GM21367 (cell line): ENCODE measurements around the gene MAP4K4.

ENCODE experiments used
- ATAC-seq: cut with Tn5 transposase; IDR thresholded peaks from one replicate; pipeline ENCODE4 v1.9.1; 2021; ENCODE audit not compliant: unreplicated experiment

The MAP4K4 gene

DNA sequence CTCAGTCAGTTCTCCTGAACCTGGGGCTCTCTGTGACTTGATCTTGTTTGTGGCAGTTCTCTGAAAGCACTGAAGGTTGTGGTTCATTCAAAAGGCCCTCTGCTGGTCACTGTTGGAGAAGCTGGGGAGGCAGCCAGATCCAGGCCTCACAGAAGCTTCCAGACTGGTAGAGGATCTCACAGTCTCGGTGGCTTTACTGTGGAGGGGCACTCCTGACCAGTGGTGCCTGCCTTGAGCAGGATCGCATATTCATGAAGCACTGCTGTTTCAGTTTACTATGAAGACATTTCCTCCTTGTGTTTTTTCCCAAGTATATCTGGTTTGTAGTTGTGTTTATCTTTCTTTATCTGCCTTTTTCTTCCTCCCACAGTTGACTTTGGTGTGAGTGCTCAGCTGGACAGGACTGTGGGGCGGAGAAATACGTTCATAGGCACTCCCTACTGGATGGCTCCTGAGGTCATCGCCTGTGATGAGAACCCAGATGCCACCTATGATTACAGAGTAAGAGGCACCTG is 133.9 kb downstream of the MAP4K4 start:
- peak; percentile 70 for ATAC-seq

DNA sequence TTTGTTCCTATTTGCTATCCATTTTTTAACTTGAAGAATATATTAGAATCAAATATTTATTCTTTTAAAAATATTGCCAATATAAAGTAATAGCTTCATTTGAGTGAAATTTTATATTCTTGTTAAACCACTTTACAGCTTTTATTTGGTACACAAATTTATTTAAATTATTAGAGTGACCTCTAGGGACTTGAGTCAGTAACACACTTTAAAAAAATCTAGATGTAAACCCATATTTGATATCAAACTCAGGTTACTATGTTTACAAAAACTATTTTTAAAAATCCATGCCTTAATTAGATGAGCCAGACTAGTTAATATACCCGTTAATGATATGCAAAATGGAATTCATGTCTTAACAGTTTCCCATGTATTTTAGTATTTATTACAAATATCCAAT is 134.6 kb downstream of the MAP4K4 start:
- no peak for ATAC-seq

DNA sequence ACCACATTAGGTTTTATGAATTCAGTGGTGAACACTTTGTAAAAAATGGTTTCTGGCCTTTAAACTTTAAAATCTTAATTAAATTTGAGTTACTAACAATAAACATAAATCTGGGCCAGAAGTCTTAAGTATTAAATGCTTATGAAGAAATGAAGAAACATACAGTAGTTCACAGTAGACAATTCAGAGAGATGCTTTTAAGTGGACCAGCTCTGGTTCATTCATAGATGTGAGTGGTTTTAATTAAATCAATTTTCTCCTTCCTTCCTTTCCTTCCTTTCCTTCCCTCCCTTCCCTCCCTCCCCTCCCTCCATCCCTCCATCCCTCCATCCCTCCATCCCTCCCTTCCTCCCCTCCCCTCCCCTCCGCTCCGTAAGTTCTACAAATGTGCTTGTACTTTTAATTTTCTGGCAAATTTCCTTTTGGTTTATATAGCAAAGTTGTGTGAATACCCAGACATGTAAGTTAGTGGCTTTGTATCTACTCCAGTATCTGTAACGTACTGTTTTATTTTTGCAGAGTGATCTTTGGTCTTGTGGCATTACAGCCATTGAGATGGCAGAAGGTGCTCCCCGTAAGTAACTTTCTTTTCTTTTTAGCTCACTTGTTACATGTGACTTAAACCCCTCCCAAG is 136.5 kb downstream of the MAP4K4 start:
- ATAC-seq = no peak

DNA sequence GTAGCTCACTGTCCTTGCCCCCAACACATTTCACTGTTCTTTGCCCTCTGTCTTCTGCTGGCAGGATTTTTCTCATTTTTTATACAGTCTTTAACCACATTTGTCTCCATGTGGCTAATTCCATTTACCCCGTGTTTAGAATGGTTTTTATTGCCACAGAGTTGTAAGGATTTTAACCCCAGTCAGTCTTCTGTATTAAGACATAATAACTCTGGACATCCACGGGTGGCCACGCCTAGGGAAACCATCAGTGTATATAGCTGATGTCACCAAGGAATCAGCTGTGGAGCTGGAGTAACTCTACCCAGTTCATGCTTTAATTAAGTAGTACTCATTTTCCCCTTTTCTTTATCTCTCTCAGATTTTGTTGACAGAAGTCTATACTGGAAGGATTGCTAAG is 139.8 kb downstream of the MAP4K4 start:
- no peak for ATAC-seq

DNA sequence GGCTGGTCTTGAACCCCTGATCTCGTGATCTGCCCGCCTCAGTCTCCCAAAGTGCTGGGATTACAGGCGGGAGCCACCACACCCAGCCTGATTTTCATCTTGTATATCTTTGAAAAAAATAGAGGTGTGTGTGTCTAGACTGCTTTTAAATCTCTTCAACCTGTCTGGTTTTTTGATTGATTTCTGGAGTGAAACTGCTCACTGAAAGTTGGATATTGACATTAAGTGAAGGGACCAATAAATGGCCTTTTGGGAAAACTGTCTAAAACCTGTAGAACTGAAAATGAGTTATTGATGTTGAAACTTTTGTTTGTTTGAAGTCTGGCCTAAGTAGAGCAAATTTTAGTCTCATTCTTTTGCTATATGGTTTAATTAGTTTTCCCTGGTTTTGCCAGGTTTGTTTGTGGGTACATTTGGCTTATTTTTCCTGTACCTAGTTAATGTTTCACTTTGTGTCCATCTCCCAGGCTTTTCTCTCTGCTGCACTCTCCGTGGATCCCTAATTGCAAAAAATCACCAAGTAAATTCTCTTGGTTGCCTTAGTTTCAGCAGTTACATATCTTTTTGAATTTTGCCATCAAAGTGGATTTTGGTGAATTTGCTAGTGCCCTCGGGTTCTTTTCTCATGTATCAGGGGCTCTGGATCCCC is 144.3 kb downstream of the MAP4K4 start:
- ATAC-seq = no peak

DNA sequence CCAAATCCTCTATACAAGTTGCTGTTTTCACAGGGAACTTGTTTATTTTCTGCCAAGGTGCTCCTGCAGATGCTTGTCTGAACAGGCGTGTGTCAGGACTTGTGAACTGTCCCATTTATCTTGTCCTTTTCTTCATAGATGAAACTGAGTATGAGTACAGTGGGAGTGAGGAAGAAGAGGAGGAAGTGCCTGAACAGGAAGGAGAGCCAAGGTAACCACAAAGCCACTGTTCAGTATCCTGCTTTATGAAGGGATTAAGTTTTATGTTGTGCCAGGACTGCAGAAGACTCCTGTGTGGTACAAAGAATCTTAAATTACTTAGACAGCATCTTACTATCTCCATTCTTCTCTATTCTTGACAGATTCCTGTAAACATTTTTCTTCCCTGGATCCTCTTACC is 145.0 kb downstream of the MAP4K4 start:
- ATAC-seq = no peak

DNA sequence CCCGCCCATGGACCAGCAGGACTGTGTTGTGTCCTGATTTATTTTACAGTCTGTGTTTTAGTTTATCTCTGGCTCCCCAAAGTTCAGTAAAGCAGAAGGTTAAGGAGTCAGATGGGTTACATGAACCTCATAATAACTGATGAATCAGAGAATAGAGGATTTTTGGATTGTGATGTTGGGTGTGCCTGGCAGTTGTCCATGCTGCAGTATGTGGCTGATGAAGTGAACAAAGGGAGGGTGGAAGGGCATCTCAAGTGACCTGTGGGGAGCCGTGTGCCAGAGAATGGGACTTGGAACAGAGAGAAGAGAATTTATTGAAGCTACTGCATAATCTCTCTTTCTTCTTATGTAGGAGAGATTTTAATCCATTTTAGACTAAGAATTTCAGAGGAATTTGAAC is 145.5 kb downstream of the MAP4K4 start:
- no peak for ATAC-seq

DNA sequence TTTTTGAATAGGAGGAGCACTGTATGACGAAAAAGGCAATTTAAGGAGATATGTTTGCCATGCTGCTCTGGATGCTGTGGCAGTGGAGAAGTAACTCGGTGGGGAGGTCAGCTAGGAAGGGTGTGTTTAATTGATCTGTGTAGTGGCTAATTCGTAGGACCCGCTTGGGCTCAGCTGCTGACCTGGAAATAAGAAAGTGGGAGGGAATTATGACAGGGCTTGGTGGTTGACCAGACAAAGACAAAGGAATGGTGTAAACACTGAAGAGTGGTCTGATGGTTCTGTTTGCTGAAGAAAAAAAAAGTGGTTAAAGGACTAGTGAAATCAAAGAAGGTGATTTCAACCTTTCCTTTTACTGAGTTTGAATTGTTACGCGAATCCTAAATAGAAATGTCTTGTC is 146.0 kb downstream of the MAP4K4 start:
- ATAC-seq = no peak

DNA sequence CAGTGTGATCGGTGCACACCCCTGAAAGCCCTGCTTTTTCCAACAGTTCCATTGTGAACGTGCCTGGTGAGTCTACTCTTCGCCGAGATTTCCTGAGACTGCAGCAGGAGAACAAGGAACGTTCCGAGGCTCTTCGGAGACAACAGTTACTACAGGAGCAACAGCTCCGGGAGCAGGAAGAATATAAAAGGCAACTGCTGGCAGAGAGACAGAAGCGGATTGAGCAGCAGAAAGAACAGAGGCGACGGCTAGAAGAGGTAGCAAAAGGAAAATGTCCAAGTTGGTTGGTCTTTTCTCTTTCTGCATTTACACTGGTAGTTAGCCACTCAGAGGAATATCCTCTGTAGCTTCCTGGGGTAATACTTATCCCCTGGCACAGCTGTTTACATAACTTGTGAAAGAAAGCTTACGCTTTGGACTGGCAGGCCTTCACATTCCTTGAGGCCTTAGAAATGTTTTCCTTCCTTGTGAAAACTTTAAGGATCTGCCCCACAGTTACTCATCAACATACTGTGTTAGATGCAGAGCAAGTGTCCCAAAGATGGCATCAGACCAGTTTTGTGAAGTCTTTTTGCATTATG is 146.6 kb downstream of the MAP4K4 start:
- no peak for ATAC-seq

DNA sequence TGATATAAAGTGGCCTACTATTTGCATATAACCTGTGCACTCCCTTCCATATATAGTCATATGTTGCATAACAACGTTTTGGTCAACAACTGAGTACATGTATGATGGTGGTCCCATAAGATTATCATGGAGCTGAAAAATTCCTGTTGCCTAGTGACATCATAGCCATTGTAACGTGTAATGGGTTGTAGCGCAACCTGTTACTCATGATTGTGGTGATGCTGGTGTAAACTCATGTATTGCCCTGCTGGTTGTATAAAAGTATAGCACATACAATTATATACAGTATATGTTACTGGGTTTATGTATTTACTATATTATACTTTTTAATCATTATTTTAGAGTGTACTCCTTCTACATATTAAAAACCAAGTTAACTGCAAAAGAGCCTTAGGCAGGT is 149.5 kb downstream of the MAP4K4 start:
- ATAC-seq = no peak

DNA sequence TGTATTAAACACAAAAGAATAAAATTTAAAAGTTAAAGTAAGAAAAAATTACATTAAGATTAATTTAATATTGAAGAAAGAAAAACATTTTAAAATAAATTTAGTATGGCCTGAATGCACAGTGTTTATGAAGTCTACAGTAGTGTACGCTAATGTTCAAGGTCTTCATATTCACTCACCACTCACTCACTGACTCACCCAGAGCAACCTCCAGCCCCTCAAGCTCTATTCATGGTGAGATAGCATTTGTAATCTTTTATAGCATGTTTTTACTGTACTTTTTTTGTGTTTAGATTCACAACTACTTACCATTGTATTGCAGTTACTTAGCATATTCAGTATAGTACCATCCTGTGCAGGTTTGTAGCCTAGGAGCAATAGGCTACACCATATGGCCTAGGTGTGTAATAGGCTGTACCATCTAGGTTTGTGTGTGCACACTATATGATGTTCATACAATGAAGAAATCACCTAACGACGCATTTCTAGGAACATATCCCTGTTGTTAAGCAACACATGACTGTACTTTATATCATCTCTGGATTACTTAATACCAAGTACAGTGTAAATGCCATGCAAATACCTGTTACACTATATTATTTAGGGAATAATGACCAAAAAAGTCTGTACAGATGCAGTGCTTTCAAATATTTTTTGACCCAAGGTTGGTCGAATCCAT is 150.3 kb downstream of the MAP4K4 start:
- ATAC-seq = no peak

DNA sequence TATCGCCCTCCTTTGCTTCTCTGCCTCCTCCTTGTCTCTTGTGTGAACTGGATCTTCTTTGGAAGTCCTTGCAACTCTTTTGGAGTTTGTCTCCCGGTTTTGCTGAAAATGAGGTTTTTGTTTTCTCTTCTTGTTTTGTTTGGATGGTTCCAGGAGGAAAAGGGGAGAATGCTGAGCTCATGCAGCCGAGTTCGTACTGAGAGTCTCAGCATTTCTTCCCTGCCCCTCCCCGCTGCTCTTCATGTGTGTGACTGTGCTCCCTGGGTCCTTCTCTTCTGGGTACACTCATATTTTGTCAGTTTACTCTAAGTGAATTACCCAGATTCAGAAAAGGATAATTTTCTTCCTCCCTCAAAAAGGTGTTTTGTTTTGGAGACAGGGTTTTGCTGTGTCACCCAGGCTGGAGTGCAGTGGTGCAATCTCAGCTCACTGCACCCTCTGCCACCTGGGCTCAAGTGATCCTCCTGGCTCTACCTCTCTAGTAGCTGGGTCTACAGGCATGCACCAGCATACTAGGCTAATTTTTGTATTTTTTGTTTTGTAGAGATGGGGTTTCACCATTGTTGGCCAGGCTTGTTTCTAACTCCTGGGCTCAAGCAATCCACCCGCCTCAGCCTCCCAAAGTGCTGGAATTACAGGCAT is 151.4 kb downstream of the MAP4K4 start:
- no peak for ATAC-seq

DNA sequence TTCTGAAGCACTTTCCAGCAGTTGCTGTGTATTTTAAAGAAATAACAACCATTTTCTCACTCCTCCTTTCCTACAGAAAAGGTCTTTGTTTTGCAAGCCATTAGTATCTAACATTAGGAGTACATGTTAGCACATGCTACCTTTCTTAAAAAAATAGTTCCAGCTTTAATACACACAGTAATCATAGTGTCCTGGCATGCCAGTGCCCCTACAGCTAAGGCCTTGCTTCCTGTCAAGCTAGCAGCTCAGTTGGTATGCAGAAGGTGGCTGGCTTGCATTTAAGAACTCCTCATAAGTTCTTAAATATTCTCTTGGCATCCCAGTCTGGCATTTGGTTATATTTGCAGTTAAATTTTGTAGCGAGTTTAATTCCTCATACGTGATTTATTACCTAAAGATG is 152.9 kb downstream of the MAP4K4 start:
- ATAC-seq = no peak

DNA sequence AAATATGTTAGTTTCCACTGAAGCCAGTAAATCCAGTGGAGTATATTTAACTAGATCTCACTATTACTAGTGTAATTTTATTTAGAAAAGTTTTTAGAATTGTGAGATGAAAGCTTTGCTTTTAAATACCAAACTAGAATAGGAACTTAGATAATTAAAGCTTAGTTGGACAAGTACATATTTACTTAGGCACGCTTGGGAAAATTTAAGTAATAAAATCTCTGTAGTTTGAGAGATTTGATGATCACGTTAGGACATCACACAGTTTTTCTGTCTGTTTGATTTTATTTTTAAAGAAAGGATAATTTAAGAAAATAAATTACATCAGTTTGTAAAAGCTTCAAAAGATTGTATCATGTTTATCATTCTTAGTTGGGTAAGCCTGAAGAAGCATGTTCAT is 153.5 kb downstream of the MAP4K4 start:
- no peak for ATAC-seq

DNA sequence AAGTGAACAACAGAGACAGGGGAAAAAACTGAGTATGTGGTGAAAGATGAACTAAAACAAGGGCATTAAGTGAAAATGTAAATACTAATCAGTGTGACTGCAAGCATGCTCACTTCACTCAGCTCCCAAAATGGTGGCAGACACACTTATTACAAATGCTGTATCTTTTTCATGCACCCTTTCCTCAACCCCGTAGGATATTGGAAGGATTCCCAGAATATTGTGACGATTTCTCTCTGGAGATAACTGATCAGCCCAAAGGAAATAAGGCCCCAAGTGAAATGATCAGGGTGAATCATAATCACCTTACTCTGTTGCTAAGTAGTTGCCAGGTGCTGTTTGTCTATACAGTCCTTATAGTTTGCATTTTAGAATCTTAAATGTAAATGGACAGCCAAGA is 155.3 kb downstream of the MAP4K4 start:
- no peak for ATAC-seq

DNA sequence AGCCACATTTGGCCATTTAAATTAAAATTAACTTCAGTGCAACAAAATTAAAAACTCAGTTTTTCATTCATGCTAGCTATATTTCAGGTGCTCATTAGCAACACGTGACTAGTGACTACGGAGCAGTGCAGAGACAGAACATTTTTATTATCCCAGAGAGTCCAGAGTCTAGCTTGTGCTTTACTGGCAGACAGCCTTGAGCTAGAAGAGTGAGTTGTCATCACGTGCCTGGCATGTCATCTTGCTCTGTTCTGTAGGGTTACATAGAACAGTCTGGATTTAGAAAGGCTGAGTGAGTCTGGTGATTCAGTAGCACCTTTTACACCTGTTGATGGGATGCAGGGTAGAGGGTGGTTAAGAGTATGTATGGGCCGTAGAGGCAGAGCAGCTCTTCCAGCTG is 157.4 kb downstream of the MAP4K4 start:
- no peak for ATAC-seq

DNA sequence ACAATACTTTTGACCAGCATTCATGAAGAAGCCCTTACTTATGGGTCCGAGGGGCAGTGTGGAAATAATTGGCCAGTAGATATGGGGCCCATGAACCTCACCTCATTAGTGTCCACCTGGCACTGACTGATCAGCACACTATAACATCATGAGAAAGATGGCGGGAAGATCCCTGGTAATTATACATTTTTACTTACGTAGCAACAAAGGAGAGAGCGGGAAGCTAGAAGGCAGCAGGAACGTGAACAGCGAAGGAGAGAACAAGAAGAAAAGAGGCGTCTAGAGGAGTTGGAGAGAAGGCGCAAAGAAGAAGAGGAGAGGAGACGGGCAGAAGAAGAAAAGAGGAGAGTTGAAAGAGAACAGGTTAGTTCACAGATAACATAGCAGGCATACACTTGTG is 158.3 kb downstream of the MAP4K4 start:
- no peak for ATAC-seq

DNA sequence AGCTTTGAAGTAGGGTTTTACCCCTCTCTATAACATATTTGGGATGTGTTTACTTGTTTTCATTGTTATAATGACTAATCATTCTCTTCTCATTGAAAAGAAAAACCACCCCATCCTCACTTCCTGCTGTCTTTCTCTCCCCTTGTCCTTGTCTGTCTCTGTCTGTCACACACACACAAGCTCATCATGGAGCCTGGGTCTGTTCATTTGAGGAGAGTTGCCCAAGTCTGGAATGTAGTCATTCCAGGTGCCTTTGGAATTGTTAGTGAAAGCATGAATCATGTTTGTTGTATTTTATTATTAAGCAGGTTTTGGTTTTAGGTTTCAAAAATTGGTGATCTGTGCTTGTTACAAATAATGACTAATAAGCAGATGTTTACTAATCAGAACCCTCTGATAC is 160.7 kb downstream of the MAP4K4 start:
- no peak for ATAC-seq

DNA sequence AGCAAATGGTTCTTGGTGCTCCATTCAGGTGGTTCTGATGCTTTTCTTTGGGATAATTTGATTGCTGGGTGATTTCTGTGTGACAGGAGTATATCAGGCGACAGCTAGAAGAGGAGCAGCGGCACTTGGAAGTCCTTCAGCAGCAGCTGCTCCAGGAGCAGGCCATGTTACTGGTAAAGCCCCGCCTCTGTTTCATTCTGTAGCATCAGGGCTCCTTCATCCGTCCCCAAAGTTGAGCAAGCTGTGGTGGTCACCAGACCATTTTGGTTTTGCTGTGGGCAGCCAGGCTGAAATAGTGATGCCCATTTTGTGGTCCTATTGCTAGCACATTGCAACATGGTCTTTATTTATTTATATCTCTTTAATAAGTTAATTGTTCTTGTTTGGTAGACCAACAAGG is 161.4 kb downstream of the MAP4K4 start:
- ATAC-seq = no peak

DNA sequence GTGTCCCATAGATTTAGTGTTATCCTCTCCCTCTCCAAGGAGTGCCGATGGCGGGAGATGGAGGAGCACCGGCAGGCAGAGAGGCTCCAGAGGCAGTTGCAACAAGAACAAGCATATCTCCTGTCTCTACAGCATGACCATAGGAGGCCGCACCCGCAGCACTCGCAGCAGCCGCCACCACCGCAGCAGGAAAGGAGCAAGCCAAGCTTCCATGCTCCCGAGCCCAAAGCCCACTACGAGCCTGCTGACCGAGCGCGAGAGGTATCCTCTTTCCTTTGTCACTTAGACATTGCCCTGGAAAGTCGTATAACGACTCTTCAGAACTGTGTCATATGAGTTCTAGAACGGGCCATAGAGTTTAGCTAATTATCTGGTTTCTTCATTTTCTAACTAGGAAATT is 162.1 kb downstream of the MAP4K4 start:
- no peak for ATAC-seq

DNA sequence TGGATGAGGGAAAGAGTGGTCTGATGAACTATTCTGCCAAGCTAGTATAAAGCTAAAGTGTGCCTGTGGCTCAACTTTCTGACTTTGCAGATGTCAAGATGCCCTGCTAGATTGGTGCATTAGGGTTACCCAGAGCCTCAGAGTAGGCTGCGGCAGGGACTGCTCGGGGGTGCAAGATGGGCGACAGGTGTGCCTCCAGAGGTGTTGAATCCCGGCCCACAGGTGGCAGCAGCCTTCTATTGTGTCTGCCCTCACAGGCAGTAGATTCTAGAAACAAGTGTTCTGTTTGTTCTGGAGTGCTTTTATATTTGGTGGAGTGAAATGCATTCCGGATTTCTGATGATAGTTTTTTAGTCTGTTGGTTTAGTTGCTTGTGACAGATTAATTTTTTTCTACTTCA is 162.7 kb downstream of the MAP4K4 start:
- no peak for ATAC-seq

DNA sequence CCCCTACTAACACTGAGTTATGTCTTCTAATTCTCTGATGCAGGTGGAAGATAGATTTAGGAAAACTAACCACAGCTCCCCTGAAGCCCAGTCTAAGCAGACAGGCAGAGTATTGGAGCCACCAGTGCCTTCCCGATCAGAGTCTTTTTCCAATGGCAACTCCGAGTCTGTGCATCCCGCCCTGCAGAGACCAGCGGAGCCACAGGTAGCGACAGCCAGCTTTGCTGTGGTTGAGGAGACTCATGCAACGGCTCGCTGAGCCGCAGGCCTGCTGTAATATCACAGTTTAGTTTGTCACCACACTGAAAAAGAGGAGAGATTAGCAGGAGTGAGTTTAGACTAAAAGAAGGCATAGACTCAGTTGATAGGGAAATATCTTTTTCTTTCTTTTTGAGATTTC is 163.3 kb downstream of the MAP4K4 start:
- ATAC-seq = no peak
